ENCODE data around the gene LSAMP. TPM values are rescaled to one million over a fixed set of nuclear protein-coding genes. Genes with fewer than 3 reads are reported as not detected.

Gene LSAMP
- total RNA-seq, 1 experiment from 2014 or later, result not detected

- Histone ChIP-seq H3K36me3 (ENCODE audit: low read depth) (no peaks in the 10 kb centered on the region), H3K4me1 (replicated peaks; ENCODE audit: insufficient read depth) (no peaks in the 10 kb centered on the region), H3K79me2 (ENCODE audit: low read depth) (no peaks in the 10 kb centered on the region), H3K4me2 (no peak overlapping the region), H2AFZ (no peak overlapping the region), H3K27ac (no peak overlapping the region), H4K20me1 (ENCODE audit: insufficient read depth) (no peaks in the 10 kb centered on the region), H3K4me3 (no peak overlapping the region), H3K27me3 (ENCODE audit: insufficient read depth, low read depth) (no peaks in the 10 kb centered on the region), H3K9me2 (ENCODE audit: insufficient read depth) (no peaks in the 10 kb centered on the region), H3F3A (ENCODE audit: insufficient read depth, low read depth) (no peaks in the 10 kb centered on the region), H3K9me3 (ENCODE audit: insufficient read depth, low read depth) (no peaks in the 10 kb centered on the region)
- no peak for DNase-seq
- intact Hi-C loops (cut with micrococcal nuclease; ENCODE audit: unreplicated experiment), result no loop called here
- ChIA-PET CTCF (interaction anchor here (0.6 kb wide), 1 partner anchor 1213 kb away, joined by 3 read pairs; no protein-coding TSS in a partner anchor), POLR2A (ENCODE audit: unreplicated experiment) (no interaction called here)
- no TSS peak for BruUV-seq (replicated peaks)
- TF ChIP-seq EZH2 (IDR thresholded peaks at IDR 0.05; ENCODE audit: low read depth) (no peak), CTCF (conservative IDR thresholded peaks at IDR 0.05) (no peak)
These were observed 530.2 kb downstream of the LSAMP start for GRCh38 chr3:115915061-115915460.

- DNase-seq, result no peak
- H3F3A ChIP-seq (ENCODE audit: insufficient read depth, low read depth), result no peaks in the 10 kb centered on the region
- no peaks in the 10 kb centered on the region for H3K9me2 ChIP-seq (ENCODE audit: insufficient read depth)
- intact Hi-C loops (cut with micrococcal nuclease; ENCODE audit: unreplicated experiment), result no loop called here
- H4K20me1 ChIP-seq (ENCODE audit: insufficient read depth), result no peaks in the 10 kb centered on the region
- no peak overlapping the region for H2AFZ ChIP-seq
- no peaks in the 10 kb centered on the region for H3K27me3 ChIP-seq (ENCODE audit: insufficient read depth, low read depth)
- CTCF ChIA-PET, result no interaction called here
- no peaks in the 10 kb centered on the region for H3K4me1 ChIP-seq (replicated peaks; ENCODE audit: insufficient read depth)
- BruUV-seq (replicated peaks), result no TSS peak
- H3K9me3 ChIP-seq (ENCODE audit: insufficient read depth, low read depth), result no peaks in the 10 kb centered on the region
- H3K4me3 ChIP-seq, result no peak overlapping the region
- TF ChIP-seq CTCF (conservative IDR thresholded peaks at IDR 0.05) (peak; percentile 70), EZH2 (IDR thresholded peaks at IDR 0.05; ENCODE audit: low read depth) (no peak)
- no peak overlapping the region for H3K4me2 ChIP-seq
- H3K79me2 ChIP-seq (ENCODE audit: low read depth), result no peaks in the 10 kb centered on the region
- no peaks in the 10 kb centered on the region for H3K36me3 ChIP-seq (ENCODE audit: low read depth)
- POLR2A ChIA-PET (ENCODE audit: unreplicated experiment), result no interaction called here
- no peak overlapping the region for H3K27ac ChIP-seq
These were observed 532.1 kb downstream of the LSAMP start for GRCh38 chr3:115913069-115913686.

- Histone ChIP-seq H3K79me2 (ENCODE audit: low read depth) (no peaks in the 10 kb centered on the region), H3K36me3 (ENCODE audit: low read depth) (no peaks in the 10 kb centered on the region), H3K9me3 (ENCODE audit: insufficient read depth, low read depth) (no peaks in the 10 kb centered on the region), H4K20me1 (ENCODE audit: insufficient read depth) (no peaks in the 10 kb centered on the region), H3K4me2 (no peak overlapping the region), H2AFZ (no peak overlapping the region), H3K27ac (no peak overlapping the region), H3K9me2 (ENCODE audit: insufficient read depth) (no peaks in the 10 kb centered on the region), H3K4me1 (replicated peaks; ENCODE audit: insufficient read depth) (no peaks in the 10 kb centered on the region), H3K4me3 (no peak overlapping the region), H3F3A (ENCODE audit: insufficient read depth, low read depth) (no peaks in the 10 kb centered on the region), H3K27me3 (ENCODE audit: insufficient read depth, low read depth) (no peaks in the 10 kb centered on the region)
- CTCF ChIA-PET, result no interaction called here
- intact Hi-C loops (cut with micrococcal nuclease; ENCODE audit: unreplicated experiment), result no loop called here
- no TSS peak for BruUV-seq (replicated peaks)
- no peak for DNase-seq
- no peak for TF ChIP-seq CTCF (conservative IDR thresholded peaks at IDR 0.05)
- no peak for TF ChIP-seq EZH2 (IDR thresholded peaks at IDR 0.05; ENCODE audit: low read depth)
- POLR2A ChIA-PET (ENCODE audit: unreplicated experiment), result no interaction called here
These were observed 532.9 kb downstream of the LSAMP start for GRCh38 chr3:115912372-115912771.

All from PC-9 (cell line).